GM12878 (cell line): ENCODE results near the gene JAG2. TPM values are rescaled to one million over a fixed set of nuclear protein-coding genes. Genes with fewer than 3 reads are reported as not detected.

ENCODE experiments used
- ATAC-seq: fragments of 200-7000 bp; cut with Tn5 transposase; 3 replicates; pipeline ENCODE4 v1.9.1; 2020; ENCODE audit warnings: mild to moderate bottlenecking, moderate library complexity
- BruUV-seq: library from RNA; stranded (reverse); fragments of 400-500 nt; replicated peaks from 2 replicates; lab custom pipeline; 2021; lab: Mats Ljungman, UMichigan
- CTCF ChIA-PET: fragments of 300-600 bp; sonication (Branson Sonifier 250); formaldehyde crosslinking; extraction: SDS; loops from one replicate; lab custom pipeline; 2021; ENCODE audit warnings: inconsistent platforms; lab: Yijun Ruan, JAX
- POLR2A ChIA-PET: fragments of 350-600 bp; formaldehyde crosslinking; extraction: SDS; loops from one replicate; lab custom pipeline; 2021; ENCODE audit warnings: inconsistent platforms; lab: Charles Lee
- RAD21 ChIA-PET: fragments of 300-600 bp; sonication (Branson Sonifier 250); formaldehyde crosslinking; loops from one replicate; lab custom pipeline; 2023; ENCODE audit warnings: antibody characterized with exemption; ENCODE audit not compliant: unreplicated experiment; lab: Charles Lee
- SMC1A ChIA-PET: fragments of 300-600 bp; sonication (Branson Sonifier 250); formaldehyde crosslinking; loops from one replicate; lab custom pipeline; 2023; ENCODE audit not compliant: unreplicated experiment, uncharacterized antibody; lab: Charles Lee
- DNase-seq: peaks from one replicate; pipeline ENCODE4 v3.0.0-alpha.2; 2011; ENCODE audit warnings: low read depth, low spot score
- FAIRE-seq: peaks from 3 replicates; lab custom pipeline; 2011; peaks lifted over from hg19 to GRCh38; lab: Jason Lieb, UNC
- H2AFZ ChIP-seq: 2 replicates; pipeline ENCODE4 v1.6.0; 2011; ENCODE audit warnings: low read depth, low read length, control low read depth; ENCODE audit not compliant: control insufficient read depth
- H3K27ac ChIP-seq: 2 replicates; pipeline ENCODE4 v1.5.1; 2011; ENCODE audit warnings: control low read depth; ENCODE audit not compliant: control insufficient read depth, insufficient read depth
- H3K27me3 ChIP-seq, 2 experiments: replicated peaks in 1 of 2; 2 replicates each; pipeline versions ENCODE4 v1.6.0 to v1.6.1; 2011; ENCODE audit warnings: low read length in 1 of 2; ENCODE audit not compliant: control insufficient read depth in 2 of 2, insufficient read depth in 2 of 2
- H3K36me3 ChIP-seq, 2 experiments: 2 replicates each; pipeline ENCODE4 v1.5.1; 2011; ENCODE audit warnings: low read length in 1 of 2; ENCODE audit not compliant: control insufficient read depth in 2 of 2, insufficient read depth in 2 of 2
- H3K4me1 ChIP-seq: 2 replicates; pipeline ENCODE4 v1.6.1; 2011; ENCODE audit warnings: mild to moderate bottlenecking, low read length, moderate library complexity, mixed read lengths; ENCODE audit not compliant: control insufficient read depth, insufficient read depth
- H3K4me2 ChIP-seq: 2 replicates; pipeline ENCODE4 v1.6.0; 2011; ENCODE audit warnings: control low read depth; ENCODE audit not compliant: control insufficient read depth, insufficient read depth
- H3K4me3 ChIP-seq: fragments of 200-600 bp; sonication (generic); 2 replicates; pipeline ENCODE4 v1.5.1; 2016
- H3K79me2 ChIP-seq: 2 replicates; pipeline ENCODE4 v1.6.0; 2011; ENCODE audit warnings: low read length; ENCODE audit not compliant: control insufficient read depth, insufficient read depth
- H3K9ac ChIP-seq: 2 replicates; pipeline ENCODE4 v1.8.0; 2011; ENCODE audit warnings: low read length, control low read depth, mixed read lengths; ENCODE audit not compliant: control insufficient read depth, insufficient read depth
- H3K9me3 ChIP-seq: replicated peaks from 3 replicates; pipeline ENCODE4 v1.5.1; 2011; ENCODE audit warnings: mild to moderate bottlenecking, low read length; ENCODE audit not compliant: control insufficient read depth, insufficient read depth
- H4K20me1 ChIP-seq: 2 replicates; pipeline ENCODE4 v1.6.0; 2011; ENCODE audit not compliant: control insufficient read depth, insufficient read depth
- BACH1 ChIP-seq: fragments of 450-650 bp; IDR thresholded peaks from 2 replicates; pipeline ENCODE4 v1.6.1; 2017; ENCODE audit warnings: mild to moderate bottlenecking, borderline replicate concordance
- BCLAF1 ChIP-seq: fragments of 450-650 bp; IDR thresholded peaks from 2 replicates; pipeline ENCODE4 v1.6.1; 2017; ENCODE audit warnings: antibody characterized with exemption, mild to moderate bottlenecking, moderate library complexity
- BHLHE40 ChIP-seq, 2 experiments: fragments of 450-650 bp in 1 of 2; IDR thresholded peaks; 2 replicates each; pipeline ENCODE4 v1.6.1; 2011 to 2017; ENCODE audit warnings: low read depth in 2 of 2, borderline replicate concordance in 1 of 2, improper control_type of control experiment in 1 of 2, low read length in 1 of 2, mild to moderate bottlenecking in 1 of 2
- BMI1 ChIP-seq: fragments of 450-650 bp; IDR thresholded peaks from 2 replicates; pipeline ENCODE4 v1.6.1; 2016; ENCODE audit warnings: mild to moderate bottlenecking, moderate library complexity, borderline replicate concordance
- CBFB ChIP-seq: IDR thresholded peaks from 2 replicates; pipeline ENCODE4 v1.6.1; 2016; ENCODE audit warnings: antibody characterized with exemption, low read depth
- CREM ChIP-seq: IDR thresholded peaks from 2 replicates; pipeline ENCODE4 v1.6.1; 2014; ENCODE audit warnings: antibody characterized with exemption, low read depth
- ETV6 ChIP-seq, 2 experiments: fragments of 450-650 bp in 1 of 2; IDR thresholded peaks in 1 of 2; conservative IDR thresholded peaks in 1 of 2; 2 replicates each; pipeline ENCODE4 v1.6.1; 2014; ENCODE audit warnings: antibody characterized with exemption in 1 of 2, borderline replicate concordance in 1 of 2, low read depth in 1 of 2, mild to moderate bottlenecking in 1 of 2, moderate library complexity in 1 of 2
- HCFC1 ChIP-seq: fragments of 150-350 bp; IDR thresholded peaks from 2 replicates; pipeline ENCODE4 v1.6.1; 2014; ENCODE audit warnings: low read length
- NFYA ChIP-seq: IDR thresholded peaks from 2 replicates; pipeline ENCODE4 v1.6.1; 2011; ENCODE audit warnings: low read depth, mild to moderate bottlenecking, low read length, improper control_type of control experiment, borderline replicate concordance
- PML ChIP-seq: IDR thresholded peaks from 2 replicates; pipeline ENCODE4 v1.6.1; 2012; ENCODE audit warnings: low read length, inconsistent platforms
- TAF1 ChIP-seq: IDR thresholded peaks from 2 replicates; pipeline ENCODE4 v1.6.1; 2011; ENCODE audit warnings: mild to moderate bottlenecking, low read depth, low read length, borderline replicate concordance
- WRNIP1 ChIP-seq: IDR thresholded peaks from 2 replicates; pipeline ENCODE4 v1.6.1; 2011; ENCODE audit warnings: low read depth, low read length, improper control_type of control experiment, borderline replicate concordance
- ZBTB11 ChIP-seq: fragments of 450-650 bp; formaldehyde crosslinking; IDR thresholded peaks from 2 replicates; pipeline ENCODE4 v1.5.0; 2022; ENCODE audit warnings: mild to moderate bottlenecking, missing genetic modification characterization
- WGBS: methylation state at CpG from one replicate; pipeline ENCODE4 v1.1.6; 2016; ENCODE audit warnings: low lambda C conversion rate; ENCODE audit not compliant: insufficient replicate concordance, insufficient coverage; ENCODE audit errors: missing lambda C conversion rate; 5-methylcytosine and 5-hydroxymethylcytosine counted together
- in situ Hi-C: fragments of 300-500 bp; cut with MboI; formaldehyde crosslinking; loops from 9 replicates; pipeline ENCODE4 v1.14.3; 2018; ENCODE audit warnings: mixed read lengths
- intact Hi-C: fragments of 100-400 bp; cut with micrococcal nuclease; formaldehyde crosslinking; loops from one replicate; pipeline ENCODE4 v1.14.2; 2022; ENCODE audit not compliant: unreplicated experiment
- polyA plus RNA-seq, 11 experiments: library from polyadenylated mRNA; depleted of rRNA in 4 of 11; unstranded in 6 of 11; stranded (reverse) in 5 of 11; fragments of >200 nt; fragmentation: Nextera tagmentation in 4 of 11; fragmentation: Illumina TruSeq in 1 of 11; extraction: Ambion mirVana in 4 of 11; extraction: Trizol in 1 of 11; gene quantifications; 1 replicate in 1 of 11; 2 replicates in 10 of 11; pipeline versions ENCODE4 v1.2.1 to v1.2.3, GENCODE V29; 2011 to 2016; ENCODE audit warnings: inconsistent platforms in 2 of 11, missing spikeins in 2 of 11, low read depth in 1 of 11
- total RNA-seq, 4 experiments: library from RNA; depleted of rRNA in 3 of 4; stranded (reverse); fragments of >200 nt in 3 of 4; fragmentation: Illumina TruSeq in 1 of 4; extraction: Trizol in 1 of 4; gene quantifications; 2 replicates each; pipeline versions ENCODE4 v1.2.1 to v1.2.3, GENCODE V29; 2013 to 2021
- TF ChIP-seq, protein P1 (sequence below): fragments of 450-650 bp; IDR thresholded peaks from 2 replicates; pipeline ENCODE4 v1.6.1; 2017; ENCODE audit warnings: mild to moderate bottlenecking, moderate library complexity

JAG2 gene
- total and polyA plus RNA-seq, 10 of the 15 experiments (the other 5 are each of a cell fraction or from before 2014, with no cell fraction given), result 0.04 to 0.14 (median 0.06) TPM; not detected in 5

- H3K36me3 ChIP-seq, result no peaks in the 10 kb centered on the region
- ChIA-PET RAD21 (no interaction called here), POLR2A (interaction anchor here (0.7 kb wide), 1 partner anchor 18 kb away, joined by 3 read pairs; no protein-coding TSS in a partner anchor), CTCF (no interaction called here), SMC1A (no interaction called here)
- WGBS, result 44% methylated on average over 5 of the region's 5 CpGs
- H3K27me3 ChIP-seq, result no peaks in the 10 kb centered on the region; a peak in 1 of 4 replicates
- no peak overlapping the region for H3K4me2 ChIP-seq
- BruUV-seq, result no TSS peak
- H3K9ac ChIP-seq, result no peak overlapping the region
- no peak overlapping the region for H3K27ac ChIP-seq
- H4K20me1 ChIP-seq, result no peaks in the 10 kb centered on the region
- ATAC-seq (no peak), FAIRE-seq (no peak)
- intact Hi-C loops, result no loop called here
- in situ Hi-C loops, result no loop called here
- no peak overlapping the region for H2AFZ ChIP-seq
- no peaks in the 10 kb centered on the region; the same call in 1 of the 3 replicates for H3K9me3 ChIP-seq
- TF ChIP-seq BCLAF1 (no peak), NFYA (no peak), CREM (no peak), BHLHE40 (IDR thresholded peaks at IDR 0.05; ENCODE audit: borderline replicate concordance in 1 of 2, low read depth in 2 of 2, low read length in 1 of 2) (no peak), HCFC1 (no peak), BACH1 (no peak), CBFB (no peak), ZBTB11 (no peak), WRNIP1 (no peak), TAF1 (no peak), ETV6 (conservative IDR thresholded peaks at IDR 0.05 in 1 of 2, IDR thresholded peaks at IDR 0.05 in 1 of 2; ENCODE audit: borderline replicate concordance in 1 of 2, low read depth in 1 of 2) (no peak), BMI1 (no peak), PML (no peak)
- TF ChIP-seq, protein P1, sequence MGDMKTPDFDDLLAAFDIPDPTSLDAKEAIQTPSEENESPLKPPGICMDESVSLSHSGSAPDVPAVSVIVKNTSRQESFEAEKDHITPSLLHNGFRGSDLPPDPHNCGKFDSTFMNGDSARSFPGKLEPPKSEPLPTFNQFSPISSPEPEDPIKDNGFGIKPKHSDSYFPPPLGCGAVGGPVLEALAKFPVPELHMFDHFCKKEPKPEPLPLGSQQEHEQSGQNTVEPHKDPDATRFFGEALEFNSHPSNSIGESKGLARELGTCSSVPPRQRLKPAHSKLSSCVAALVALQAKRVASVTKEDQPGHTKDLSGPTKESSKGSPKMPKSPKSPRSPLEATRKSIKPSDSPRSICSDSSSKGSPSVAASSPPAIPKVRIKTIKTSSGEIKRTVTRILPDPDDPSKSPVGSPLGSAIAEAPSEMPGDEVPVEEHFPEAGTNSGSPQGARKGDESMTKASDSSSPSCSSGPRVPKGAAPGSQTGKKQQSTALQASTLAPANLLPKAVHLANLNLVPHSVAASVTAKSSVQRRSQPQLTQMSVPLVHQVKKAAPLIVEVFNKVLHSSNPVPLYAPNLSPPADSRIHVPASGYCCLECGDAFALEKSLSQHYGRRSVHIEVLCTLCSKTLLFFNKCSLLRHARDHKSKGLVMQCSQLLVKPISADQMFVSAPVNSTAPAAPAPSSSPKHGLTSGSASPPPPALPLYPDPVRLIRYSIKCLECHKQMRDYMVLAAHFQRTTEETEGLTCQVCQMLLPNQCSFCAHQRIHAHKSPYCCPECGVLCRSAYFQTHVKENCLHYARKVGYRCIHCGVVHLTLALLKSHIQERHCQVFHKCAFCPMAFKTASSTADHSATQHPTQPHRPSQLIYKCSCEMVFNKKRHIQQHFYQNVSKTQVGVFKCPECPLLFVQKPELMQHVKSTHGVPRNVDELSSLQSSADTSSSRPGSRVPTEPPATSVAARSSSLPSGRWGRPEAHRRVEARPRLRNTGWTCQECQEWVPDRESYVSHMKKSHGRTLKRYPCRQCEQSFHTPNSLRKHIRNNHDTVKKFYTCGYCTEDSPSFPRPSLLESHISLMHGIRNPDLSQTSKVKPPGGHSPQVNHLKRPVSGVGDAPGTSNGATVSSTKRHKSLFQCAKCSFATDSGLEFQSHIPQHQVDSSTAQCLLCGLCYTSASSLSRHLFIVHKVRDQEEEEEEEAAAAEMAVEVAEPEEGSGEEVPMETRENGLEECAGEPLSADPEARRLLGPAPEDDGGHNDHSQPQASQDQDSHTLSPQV, result no peak
- TF ChIP-seq, all 136 proteins: peak for 0
- no peaks in the 10 kb centered on the region for H3K79me2 ChIP-seq
- no peak overlapping the region for H3K4me3 ChIP-seq
- no peaks in the 10 kb centered on the region for H3K4me1 ChIP-seq
- DNase-seq, result no peak
Measured at GRCh38 chr14:105128059-105128458, 40.5 kb downstream of the JAG2 start.
